ENCODE measurements around the gene IL1RN. TPM values are rescaled to one million over a fixed set of nuclear protein-coding genes. Genes with fewer than 3 reads are reported as not detected.
A peak's percentile ranks its signal among the peaks of the same experiment; 100 is the strongest.

The IL1RN gene
- polyA plus RNA-seq, 1 donor, result 3.2 TPM

DNA sequence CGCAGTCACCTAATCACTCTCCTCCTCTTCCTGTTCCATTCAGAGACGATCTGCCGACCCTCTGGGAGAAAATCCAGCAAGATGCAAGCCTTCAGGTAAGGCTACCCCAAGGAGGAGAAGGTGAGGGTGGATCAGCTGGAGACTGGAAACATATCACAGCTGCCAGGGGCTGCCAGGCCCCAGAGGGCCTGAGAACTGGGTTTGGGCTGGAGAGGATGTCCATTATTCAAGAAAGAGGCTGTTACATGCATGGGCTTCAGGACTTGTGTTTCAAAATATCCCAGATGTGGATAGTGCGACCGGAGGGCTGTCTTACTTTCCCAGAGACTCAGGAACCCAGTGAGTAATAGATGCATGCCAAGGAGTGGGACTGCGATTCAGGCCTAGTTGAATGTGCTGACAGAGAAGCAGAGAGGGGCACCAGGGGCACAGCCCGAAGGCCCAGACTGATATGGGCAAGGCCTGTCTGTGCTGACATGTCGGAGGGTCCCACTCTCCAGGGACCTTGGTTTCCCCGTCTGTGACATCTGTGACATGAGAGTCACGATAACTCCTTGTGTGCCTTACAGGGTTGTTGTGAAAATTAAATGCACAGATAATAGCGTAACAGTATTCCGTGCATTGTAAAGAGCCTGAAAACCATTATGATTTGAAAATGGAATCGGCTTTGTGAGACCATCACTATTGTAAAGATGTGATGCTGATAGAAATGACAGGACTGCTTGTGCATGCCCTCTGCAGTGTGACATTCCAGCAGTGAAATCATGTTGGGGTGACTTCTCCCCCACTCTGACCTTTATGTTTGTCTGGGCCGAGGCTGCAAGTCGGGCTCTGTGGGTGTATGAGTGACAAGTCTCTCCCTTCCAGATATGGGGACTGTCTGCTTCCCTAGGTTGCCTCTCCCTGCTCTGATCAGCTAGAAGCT, 510 bp downstream of the IL1RN start:
- no peak for DNase-seq

- no peak for DNase-seq
These were observed 2.2 kb downstream of the IL1RN start for GRCh38 chr2:113129519-113130078.

DNA sequence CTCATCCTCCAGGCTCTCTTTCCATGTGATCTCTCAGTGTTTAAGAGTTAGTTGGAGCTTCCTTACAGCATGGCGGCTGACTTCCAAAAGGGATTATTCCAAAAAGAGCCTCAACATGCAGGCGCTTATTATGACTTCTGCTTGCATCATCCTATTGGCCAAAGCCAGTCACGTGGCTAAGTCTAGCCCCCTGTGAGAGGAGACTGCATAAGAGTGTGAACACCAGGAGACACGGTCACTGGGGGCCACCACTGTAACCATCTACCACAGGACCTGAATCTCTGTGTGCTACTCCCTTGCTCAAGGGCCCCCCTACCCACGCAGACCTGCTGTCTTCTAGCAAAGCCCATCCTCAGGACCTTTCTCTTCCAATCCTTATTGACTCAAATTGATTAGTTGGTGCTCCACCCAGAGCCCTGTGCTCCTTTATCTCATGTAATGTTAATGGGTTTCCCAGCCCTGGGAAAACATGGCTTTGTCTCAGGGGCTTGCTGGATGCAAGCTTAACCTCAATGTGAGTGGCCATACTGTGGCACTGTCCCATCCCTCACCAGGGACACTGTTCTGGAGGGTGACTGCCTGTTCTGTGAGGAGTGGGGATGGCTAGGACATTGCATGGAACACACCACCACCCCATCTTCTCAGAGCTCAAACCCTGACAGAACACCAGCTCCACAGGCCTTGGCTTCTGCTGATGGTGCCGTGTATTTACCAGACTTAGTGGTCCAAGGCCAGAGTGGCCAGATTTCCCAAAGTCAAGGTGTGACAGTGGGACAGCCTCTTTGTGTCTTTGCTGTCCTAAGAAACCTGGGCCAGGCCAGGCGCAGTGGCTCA, 4.2 kb downstream of the IL1RN start:
- no peak for DNase-seq

DNA sequence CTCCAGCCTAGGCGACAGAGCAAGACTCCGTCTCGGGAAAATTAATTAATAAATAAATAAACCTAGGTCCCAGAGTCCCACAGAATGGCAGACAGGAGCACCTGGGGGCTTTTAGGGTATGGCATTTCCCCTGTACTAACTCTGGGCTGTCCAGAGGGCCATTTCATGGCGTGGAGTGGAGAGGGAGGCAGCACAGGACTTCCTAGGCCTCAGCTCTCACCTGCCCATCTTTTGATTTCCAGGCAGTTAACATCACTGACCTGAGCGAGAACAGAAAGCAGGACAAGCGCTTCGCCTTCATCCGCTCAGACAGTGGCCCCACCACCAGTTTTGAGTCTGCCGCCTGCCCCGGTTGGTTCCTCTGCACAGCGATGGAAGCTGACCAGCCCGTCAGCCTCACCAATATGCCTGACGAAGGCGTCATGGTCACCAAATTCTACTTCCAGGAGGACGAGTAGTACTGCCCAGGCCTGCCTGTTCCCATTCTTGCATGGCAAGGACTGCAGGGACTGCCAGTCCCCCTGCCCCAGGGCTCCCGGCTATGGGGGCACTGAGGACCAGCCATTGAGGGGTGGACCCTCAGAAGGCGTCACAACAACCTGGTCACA, 5.1 kb downstream of the IL1RN start:
- DNase-seq, result no peak

DNA sequence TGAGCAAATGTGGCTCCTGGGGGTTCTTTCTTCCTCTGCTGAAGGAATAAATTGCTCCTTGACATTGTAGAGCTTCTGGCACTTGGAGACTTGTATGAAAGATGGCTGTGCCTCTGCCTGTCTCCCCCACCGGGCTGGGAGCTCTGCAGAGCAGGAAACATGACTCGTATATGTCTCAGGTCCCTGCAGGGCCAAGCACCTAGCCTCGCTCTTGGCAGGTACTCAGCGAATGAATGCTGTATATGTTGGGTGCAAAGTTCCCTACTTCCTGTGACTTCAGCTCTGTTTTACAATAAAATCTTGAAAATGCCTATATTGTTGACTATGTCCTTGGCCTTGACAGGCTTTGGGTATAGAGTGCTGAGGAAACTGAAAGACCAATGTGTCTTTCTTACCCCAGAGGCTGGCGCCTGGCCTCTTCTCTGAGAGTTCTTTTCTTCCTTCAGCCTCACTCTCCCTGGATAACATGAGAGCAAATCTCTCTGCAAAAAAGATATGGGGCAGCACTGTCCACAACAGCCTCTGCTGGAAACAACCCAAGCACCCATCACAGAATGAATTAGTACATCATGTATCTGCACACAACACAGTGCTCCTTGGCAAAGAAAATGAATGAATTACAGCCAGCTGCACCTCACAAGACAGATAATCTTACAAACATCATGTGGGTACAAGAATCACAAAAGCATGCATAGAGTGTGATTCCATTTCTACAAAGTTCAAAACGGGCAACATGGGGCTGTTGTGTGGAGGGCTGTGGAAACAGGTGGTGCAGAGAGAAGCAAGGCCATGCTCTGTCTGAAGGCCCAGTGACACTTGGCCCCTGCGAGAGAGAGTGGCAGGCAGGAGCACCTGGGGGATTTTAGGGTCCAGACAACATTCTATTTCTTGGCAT, 6.6 kb downstream of the IL1RN start:
- no peak for DNase-seq

DNA sequence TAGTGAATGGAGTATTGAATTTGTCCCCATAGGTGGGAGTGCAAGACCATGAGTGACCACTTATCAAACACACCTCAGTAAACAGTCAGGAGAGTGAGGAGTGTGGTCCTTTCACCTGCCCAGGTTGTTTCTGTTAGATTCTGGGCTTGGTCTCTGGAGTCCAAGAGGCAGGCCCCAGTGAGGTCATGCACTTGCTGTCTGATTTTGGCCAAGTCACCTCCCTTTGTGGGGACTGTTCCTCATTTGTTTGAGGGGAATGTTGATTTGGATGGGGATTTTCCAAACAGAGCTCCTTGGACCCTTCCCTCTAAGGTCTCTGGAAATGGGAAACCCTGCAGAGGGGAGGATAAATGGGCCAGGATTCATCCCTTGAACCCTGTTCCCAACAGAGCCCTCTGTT, 7.3 kb downstream of the IL1RN start:
- no peak for DNase-seq

GRCh38 chr2:113135317-113135716, 7.9 kb downstream of the IL1RN start:
- no peak for DNase-seq

DNA sequence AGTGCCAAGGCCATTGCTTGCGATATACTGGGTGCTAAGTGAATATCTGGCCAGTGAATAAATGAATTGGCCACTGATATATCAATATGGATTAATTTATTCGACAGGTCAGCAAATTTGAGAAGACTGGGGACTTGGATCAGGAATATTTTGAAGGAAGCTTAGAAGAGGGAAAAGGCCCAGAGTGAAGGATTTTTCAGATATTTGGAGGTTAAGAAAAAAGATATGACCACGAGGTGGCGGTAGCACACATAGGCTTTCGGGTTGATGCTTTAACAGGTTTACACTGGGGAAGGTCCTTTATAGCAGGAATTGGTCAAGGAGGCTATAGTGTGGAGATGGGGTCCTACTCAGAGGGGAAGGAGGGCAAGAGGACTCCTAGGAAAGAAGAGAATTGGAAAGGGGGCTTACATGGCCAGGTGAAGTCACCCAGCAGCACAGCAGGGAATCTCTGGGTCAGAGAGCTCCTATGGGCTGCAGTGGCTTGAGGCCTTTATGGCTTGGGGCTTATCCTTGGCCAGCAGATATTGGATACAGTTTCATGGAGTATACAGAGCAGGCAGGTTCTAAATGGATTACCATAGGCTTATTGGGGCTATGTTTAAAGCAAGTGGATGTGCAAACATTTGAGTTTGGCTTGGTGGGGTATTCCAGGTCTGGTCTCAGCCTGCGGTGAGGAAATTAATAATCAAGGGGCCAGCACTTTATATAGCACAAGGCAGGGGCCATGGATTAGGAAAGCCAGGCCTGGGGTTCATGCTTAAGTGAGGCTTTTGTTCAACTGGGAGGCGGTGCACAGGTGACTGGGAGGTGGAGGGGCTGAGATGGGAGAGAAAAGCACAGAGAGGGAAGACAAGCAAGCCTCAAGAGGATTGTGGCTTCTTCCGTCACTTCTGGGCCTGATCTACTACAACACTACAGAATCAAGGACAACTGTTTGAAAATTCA, 9.7 kb downstream of the IL1RN start:
- DNase-seq, result peak; percentile 61

DNA sequence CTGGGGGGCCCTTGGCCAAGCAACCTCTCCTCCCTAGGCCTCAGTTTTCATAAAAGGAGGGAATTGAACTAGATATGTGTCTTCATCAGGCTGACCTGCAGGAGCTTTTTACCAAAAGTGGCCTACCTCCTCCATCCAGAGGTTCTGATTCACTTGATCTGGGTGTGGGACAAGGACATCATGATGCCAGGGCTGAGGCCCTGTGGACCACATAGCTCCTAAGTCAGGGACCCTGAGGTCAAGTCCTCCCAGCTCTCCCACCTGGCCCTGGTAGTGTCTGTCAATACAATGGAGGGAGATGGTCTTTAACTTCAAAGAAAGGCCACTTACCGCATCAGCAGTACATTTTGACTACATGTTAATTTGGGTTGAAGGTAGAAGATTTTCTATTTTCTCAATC, 10.4 kb downstream of the IL1RN start:
- no peak for DNase-seq

- peak; percentile 83 for DNase-seq
These were observed 11.3 kb downstream of the IL1RN start for GRCh38 chr2:113138428-113139322.

GRCh38 chr2:113141451-113141850, 14.1 kb downstream of the IL1RN start:
- DNase-seq, result no peak

GRCh38 chr2:113142290-113142689, 14.9 kb downstream of the IL1RN start:
- DNase-seq, result no peak

GRCh38 chr2:113144259-113144658, 16.9 kb downstream of the IL1RN start:
- DNase-seq, result no peak

GRCh38 chr2:113148606-113149552, 21.5 kb downstream of the IL1RN start:
- no peak for DNase-seq

DNA sequence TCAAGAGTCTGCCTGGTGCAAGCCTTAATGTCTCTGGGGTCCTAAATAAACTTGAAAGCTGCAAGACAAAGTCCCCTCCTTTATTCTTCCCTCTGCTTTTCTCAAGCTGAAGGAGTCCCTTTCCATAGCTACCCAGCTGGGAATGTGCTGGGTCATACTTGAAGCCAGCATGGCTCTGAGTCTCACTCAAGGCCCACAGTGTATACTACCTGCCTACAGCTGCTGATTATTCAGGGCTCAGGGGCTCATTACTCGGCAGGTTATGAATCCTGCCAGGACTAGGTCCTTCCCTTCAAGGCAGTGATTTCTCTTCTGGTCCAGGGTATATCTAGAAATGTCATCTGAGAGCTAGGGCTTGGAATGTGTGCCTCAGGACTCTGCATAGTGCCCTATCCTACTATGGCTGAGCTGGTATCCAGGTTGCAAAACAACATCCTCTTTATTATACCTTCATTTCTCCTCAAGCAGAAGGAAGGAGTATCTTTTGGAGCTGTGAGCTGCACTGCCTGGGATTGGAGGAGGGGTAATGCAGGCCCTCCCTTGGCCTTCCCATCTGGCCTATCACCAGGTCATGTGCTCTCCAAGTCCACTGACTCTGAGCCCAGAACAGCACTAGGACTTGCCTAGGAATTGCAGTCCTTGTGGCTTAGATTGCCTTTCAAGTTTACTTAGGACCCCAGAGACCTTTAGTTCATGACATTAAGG, 22.3 kb downstream of the IL1RN start:
- DNase-seq, result no peak

DNA sequence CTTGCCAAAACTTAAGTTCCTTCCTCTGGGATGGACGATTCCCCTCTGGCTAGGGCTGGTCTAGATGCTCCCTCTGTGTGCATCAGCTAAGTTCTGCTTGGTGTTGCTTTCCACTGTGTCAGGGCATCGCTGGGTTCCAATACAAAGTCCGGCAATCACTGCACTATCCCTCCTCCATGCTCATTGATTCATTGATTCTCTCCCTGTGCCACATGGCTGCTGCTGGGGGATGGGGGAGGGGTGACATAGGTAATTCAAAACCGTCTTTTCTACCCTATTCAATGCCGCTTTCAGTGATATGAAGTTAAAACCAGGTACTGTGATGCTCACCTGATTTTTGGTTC, 22.8 kb downstream of the IL1RN start:
- DNase-seq, result no peak

- DNase-seq, result no peak
These were observed 27.9 kb downstream of the IL1RN start for GRCh38 chr2:113155331-113155730.
